NCI-H226 (cell line): Measurements from ENCODE around the gene HSPA14.
"Not testable (repeated sequence)": the region's sequence is repeated elsewhere in the genome, so short reads cannot be mapped to it uniquely, and the experiment has no call there.

Experiments
- DNase-seq: peaks from one replicate; pipeline ENCODE4 v3.0.0-alpha.2; 2015

HSPA14 gene

GRCh38 chr10:14837757-14838581, at the start of gene HSPA14, which contains the start of the genes CDNF and MSANTD7:
Gene HSPA14, plus strand, starts transcription at chr10:14838306. Its CDS starts 97 bp downstream, at chr10:14838403.
Gene CDNF, minus strand, starts transcription at chr10:14838037. Its CDS starts 91 bp downstream, at chr10:14837946.
Gene MSANTD7, plus strand, starts transcription at chr10:14838306. Its CDS starts 3,979 bp downstream, at chr10:14842285.
- DNase-seq, result peak; percentile 99

GRCh38 chr10:14798636-14799035, 39.5 kb upstream of the HSPA14 start:
- no peak for DNase-seq

- no peak for DNase-seq
Observed at GRCh38 chr10:14800397-14800796, 37.7 kb upstream of the HSPA14 start.

- DNase-seq, result peak; percentile 10
Observed at GRCh38 chr10:14801723-14802122, 36.4 kb upstream of the HSPA14 start.

GRCh38 chr10:14803827-14804226, 34.3 kb upstream of the HSPA14 start:
- DNase-seq, result no peak

GRCh38 chr10:14806318-14806717, 31.8 kb upstream of the HSPA14 start:
- no peak for DNase-seq

- DNase-seq, result no peak
Observed at GRCh38 chr10:14810969-14811953, 26.8 kb upstream of the HSPA14 start.

GRCh38 chr10:14812271-14812670, 25.8 kb upstream of the HSPA14 start:
- DNase-seq, result peak; percentile 15

GRCh38 chr10:14815681-14816080, 22.4 kb upstream of the HSPA14 start:
- DNase-seq, result no peak

GRCh38 chr10:14816717-14817116, 21.4 kb upstream of the HSPA14 start:
- DNase-seq, result not testable (repeated sequence)

GRCh38 chr10:14820010-14820774, 17.9 kb upstream of the HSPA14 start:
- peak; percentile 94 for DNase-seq

GRCh38 chr10:14820775-14821154, 17.3 kb upstream of the HSPA14 start:
- DNase-seq, result peak; percentile 83

- no peak for DNase-seq
Observed at GRCh38 chr10:14821635-14822375, 16.3 kb upstream of the HSPA14 start.

- DNase-seq, result peak; percentile 40
Observed at GRCh38 chr10:14822879-14823755, 15.0 kb upstream of the HSPA14 start.

- peak; percentile 14 for DNase-seq
Observed at GRCh38 chr10:14823966-14824365, 14.1 kb upstream of the HSPA14 start.

- no peak for DNase-seq
Observed at GRCh38 chr10:14826076-14826829, 11.9 kb upstream of the HSPA14 start.

GRCh38 chr10:14833106-14833505, 5.0 kb upstream of the HSPA14 start:
- DNase-seq, result no peak

- no peak for DNase-seq
Observed at GRCh38 chr10:14836208-14836607, 1.9 kb upstream of the HSPA14 start.

GRCh38 chr10:14837003-14837756, 926 bp upstream of the HSPA14 start:
- no peak for DNase-seq
